HepG2 (cell line): ENCODE measurements around the gene UVSSA. TPM values are rescaled to one million over a fixed set of nuclear protein-coding genes. Genes with fewer than 3 reads are reported as not detected.
A peak's percentile ranks its signal among the peaks of the same experiment; 100 is the strongest.

Experiments
- EP300 ChIP-seq, 3 experiments: sonication (generic) in 1 of 3; formaldehyde crosslinking in 1 of 3; IDR thresholded peaks; 2 replicates each; pipeline versions ENCODE4 v1.5.1 to v1.6.1; 2011 to 2020; ENCODE audit warnings: low read depth in 2 of 3, low read length in 2 of 3, borderline replicate concordance in 1 of 3, improper control_type of control experiment in 1 of 3, mild to moderate bottlenecking in 1 of 3, missing genetic modification reagents in 1 of 3, moderate library complexity in 1 of 3
- FOXP4 ChIP-seq: sonication (generic); formaldehyde crosslinking; IDR thresholded peaks from 2 replicates; pipeline ENCODE4 v1.4.0; 2020; ENCODE audit warnings: missing genetic modification reagents
- HES4 ChIP-seq: sonication (generic); formaldehyde crosslinking; IDR thresholded peaks from 2 replicates; pipeline ENCODE4 v1.9.0; 2021; ENCODE audit warnings: mild to moderate bottlenecking, missing genetic modification reagents, borderline replicate concordance
- HMGXB4 ChIP-seq, 2 experiments: sonication (generic) in 1 of 2; formaldehyde crosslinking in 1 of 2; IDR thresholded peaks; 2 replicates each; pipeline versions ENCODE4 v1.4.0 to v1.6.1; 2018 to 2020; ENCODE audit warnings: missing genetic modification reagents in 2 of 2, borderline replicate concordance in 1 of 2, low read depth in 1 of 2, mild to moderate bottlenecking in 1 of 2, missing biosample characterization in 1 of 2
- HOXA3 ChIP-seq: sonication (generic); formaldehyde crosslinking; IDR thresholded peaks from 2 replicates; pipeline ENCODE4 v1.5.0; 2020; ENCODE audit warnings: missing genetic modification reagents
- KAT8 ChIP-seq: IDR thresholded peaks from 2 replicates; pipeline ENCODE4 v1.6.1; 2016; ENCODE audit warnings: missing genetic modification reagents, missing compliant biosample characterization
- KDM2A ChIP-seq: sonication (generic); formaldehyde crosslinking; IDR thresholded peaks from 2 replicates; pipeline ENCODE4 v1.4.0; 2020; ENCODE audit warnings: low read depth, missing genetic modification reagents, borderline replicate concordance
- RAD21 ChIP-seq: fragments of 450-650 bp; formaldehyde crosslinking; IDR thresholded peaks from 2 replicates; pipeline ENCODE4 v1.5.0; 2020; ENCODE audit warnings: mild to moderate bottlenecking
- RBFOX2 ChIP-seq: fragments of 200-400 bp; formaldehyde crosslinking; IDR thresholded peaks from 2 replicates; pipeline ENCODE4 v1.6.1; 2017; ENCODE audit warnings: low read depth, mild to moderate bottlenecking, low read length
- SOX5 ChIP-seq: IDR thresholded peaks from 2 replicates; pipeline ENCODE4 v1.6.1; 2016; ENCODE audit warnings: borderline replicate concordance
- SP140L ChIP-seq: sonication (generic); formaldehyde crosslinking; IDR thresholded peaks from 2 replicates; pipeline ENCODE4 v1.4.0; 2020; ENCODE audit warnings: missing genetic modification reagents, borderline replicate concordance
- ZNF276 ChIP-seq: sonication (generic); formaldehyde crosslinking; IDR thresholded peaks from 2 replicates; pipeline ENCODE4 v1.4.0; 2020; ENCODE audit warnings: mild to moderate bottlenecking, low read depth, missing genetic modification reagents
- ZNF558 ChIP-seq: sonication (generic); formaldehyde crosslinking; IDR thresholded peaks from 2 replicates; pipeline ENCODE4 v1.9.0; 2022; ENCODE audit warnings: mild to moderate bottlenecking, missing genetic modification reagents, borderline replicate concordance
- ZNF687 ChIP-seq: sonication (generic); formaldehyde crosslinking; IDR thresholded peaks from 2 replicates; pipeline ENCODE4 v1.5.1; 2020; ENCODE audit warnings: mild to moderate bottlenecking, missing genetic modification reagents, moderate library complexity
- ZNF850 ChIP-seq: sonication (generic); formaldehyde crosslinking; conservative IDR thresholded peaks from 2 replicates; pipeline ENCODE4 v1.9.0; 2021; ENCODE audit warnings: mild to moderate bottlenecking, missing genetic modification reagents
- polyA plus RNA-seq, 8 experiments: library from polyadenylated mRNA; depleted of rRNA in 3 of 8; stranded (reverse) in 7 of 8; unstranded in 1 of 8; fragments of >200 nt; fragmentation: Illumina TruSeq in 4 of 8; extraction: Trizol in 4 of 8; gene quantifications; 2 replicates each; pipeline versions ENCODE4 v1.2.1 to v1.2.3, GENCODE V29; 2011 to 2016; ENCODE audit warnings: low read depth in 4 of 8, missing spikeins in 1 of 8, mixed read lengths in 1 of 8; ENCODE audit not compliant: insufficient read depth in 1 of 8
- total RNA-seq, 5 experiments: library from RNA; depleted of rRNA; stranded (reverse); fragments of >200 nt; fragmentation: Illumina TruSeq; extraction: Trizol; gene quantifications; 2 replicates each; pipeline ENCODE4 v1.2.3, GENCODE V29; 2016; ENCODE audit warnings: low read depth in 1 of 5

The UVSSA gene
- total and polyA plus RNA-seq, 2 of the 13 experiments (the other 11 are each of a cell fraction or from before 2014, with no cell fraction given) = 4.6 to 8.4 TPM

GRCh38 chr4:1345903-1346780 lies 866 bp upstream of the UVSSA start (continued):
- TF ChIP-seq HMGXB4 (CRISPR knock-in tag; IDR thresholded peaks at IDR 0.05; ENCODE audit: borderline replicate concordance in 1 of 2, low read depth in 1 of 2) (0 out of 4 replicates have a peak, but pooled peaks have one; percentile 15 to 48), ZNF850 (CRISPR knock-in tag) (peak; percentile 62; the same call in 1 of the 2 replicates), SOX5 (CRISPR knock-in tag) (no peak), ZNF276 (CRISPR knock-in tag) (0 out of 2 replicates have a peak, but pooled peaks have one; percentile 8), KAT8 (CRISPR knock-in tag) (peak; percentile 39; the same call in 1 of the 2 replicates), KDM2A (CRISPR knock-in tag) (peak; percentile 13; the same call in 1 of the 2 replicates), FOXP4 (CRISPR knock-in tag) (0 out of 2 replicates have a peak, but pooled peaks have one; percentile 14), EP300 (IDR thresholded peaks at IDR 0.05; ENCODE audit: low read depth in 2 of 2, low read length in 2 of 2) (0 out of 4 replicates have a peak, but pooled peaks of 1 of the 2 experiments have one; percentile 9), EP300 (CRISPR knock-in tag; IDR thresholded peaks at IDR 0.05; ENCODE audit: borderline replicate concordance) (no peak), HES4 (peak; percentile 58; the same call in 1 of the 2 replicates), SP140L (CRISPR knock-in tag) (no peak), RBFOX2 (peak; percentile 10), ZNF558 (CRISPR knock-in tag) (0 out of 2 replicates have a peak, but pooled peaks have one; percentile 6), ZNF687 (peak; percentile 47; the same call in 1 of the 2 replicates), HOXA3 (no peak), RAD21 (CRISPR knock-in tag) (peak; percentile 40; the same call in 1 of the 2 replicates)
